Skeletal muscle satellite cell (primary cell): ENCODE results near the gene YTHDF1.

Experiments used
- H3K27me3 ChIP-seq: 2 replicates; pipeline ENCODE4 v1.7.0; 2013; ENCODE audit warnings: low read length; ENCODE audit not compliant: control insufficient read depth, insufficient read depth
- H3K36me3 ChIP-seq: 2 replicates; pipeline ENCODE4 v1.7.0; 2013; ENCODE audit warnings: mild to moderate bottlenecking, control low read depth, low read length; ENCODE audit not compliant: insufficient read depth
- H3K4me1 ChIP-seq: 2 replicates; pipeline ENCODE4 v1.7.0; 2013; ENCODE audit warnings: low read length; ENCODE audit not compliant: control insufficient read depth, insufficient read depth
- H3K4me2 ChIP-seq: 2 replicates; pipeline ENCODE4 v1.7.0; 2013; ENCODE audit warnings: mild to moderate bottlenecking, low read length
- H3K4me3 ChIP-seq: 2 replicates; pipeline ENCODE4 v1.7.0; 2013; ENCODE audit warnings: low read length
- H3K9ac ChIP-seq: 2 replicates; pipeline ENCODE4 v1.7.0; 2013; ENCODE audit warnings: mild to moderate bottlenecking, low read depth, low read length, moderate library complexity
- H3K9me3 ChIP-seq: replicated peaks from 2 replicates; pipeline ENCODE4 v1.7.0; 2013; ENCODE audit warnings: mild to moderate bottlenecking, control low read depth, low read length

YTHDF1 gene

GRCh38 chr20:63153254-63154221, 62.4 kb downstream of the YTHDF1 start:
- H3K9me3 ChIP-seq = no peaks in the 10 kb centered on the region

GRCh38 chr20:63152322-63153253, 63.3 kb downstream of the YTHDF1 start:
- Histone ChIP-seq H3K4me1 (peaks cover 17% of the 10 kb centered on the region), H3K9me3 (peaks cover 9% of the 10 kb centered on the region), H3K36me3 (no peaks in the 10 kb centered on the region), H3K4me2 (peak overlapping the region; percentile 77), H3K4me3 (peak overlapping the region; percentile 51), H3K9ac (peak overlapping the region; percentile 42), H3K27me3 (peaks cover 38% of the 10 kb centered on the region)

More at GRCh38 chr20:63153254-63154221, 62.4 kb downstream of the YTHDF1 start:
- H3K9ac ChIP-seq = no peak overlapping the region
- no peak overlapping the region for H3K4me3 ChIP-seq
- H3K36me3 ChIP-seq = no peaks in the 10 kb centered on the region
- peaks cover 17% of the 10 kb centered on the region for H3K4me1 ChIP-seq
- peaks cover 38% of the 10 kb centered on the region for H3K27me3 ChIP-seq
- no peak overlapping the region for H3K4me2 ChIP-seq

GRCh38 chr20:63151554-63152321, 64.2 kb downstream of the YTHDF1 start:
- Histone ChIP-seq H3K4me3 (peak overlapping the region; percentile 51), H3K4me1 (peaks cover 17% of the 10 kb centered on the region), H3K4me2 (peak overlapping the region; percentile 77), H3K9ac (peak overlapping the region; percentile 42), H3K27me3 (peaks cover 36% of the 10 kb centered on the region), H3K9me3 (peaks cover 10% of the 10 kb centered on the region), H3K36me3 (no peaks in the 10 kb centered on the region)

- peaks cover 35% of the 10 kb centered on the region for H3K27me3 ChIP-seq
- H3K4me2 ChIP-seq = peak overlapping the region; percentile 77
- H3K4me1 ChIP-seq = peaks cover 17% of the 10 kb centered on the region
- no peaks in the 10 kb centered on the region for H3K36me3 ChIP-seq
- peak overlapping the region; percentile 51 for H3K4me3 ChIP-seq
- peaks cover 10% of the 10 kb centered on the region for H3K9me3 ChIP-seq
- peak overlapping the region; percentile 42 for H3K9ac ChIP-seq
Measured at GRCh38 chr20:63150911-63151531, 64.9 kb downstream of the YTHDF1 start.

- H3K9ac ChIP-seq = no peak overlapping the region
- peaks cover 17% of the 10 kb centered on the region for H3K4me1 ChIP-seq
- H3K36me3 ChIP-seq = no peaks in the 10 kb centered on the region
- no peak overlapping the region for H3K4me2 ChIP-seq
- H3K27me3 ChIP-seq = peaks cover 33% of the 10 kb centered on the region
- H3K4me3 ChIP-seq = no peak overlapping the region
- peaks cover 10% of the 10 kb centered on the region for H3K9me3 ChIP-seq
Measured at GRCh38 chr20:63150391-63150898, 65.5 kb downstream of the YTHDF1 start.

- no peak overlapping the region for H3K4me3 ChIP-seq
- H3K4me2 ChIP-seq = no peak overlapping the region
- H3K27me3 ChIP-seq = peaks cover 33% of the 10 kb centered on the region
- H3K9ac ChIP-seq = no peak overlapping the region
- H3K36me3 ChIP-seq = no peaks in the 10 kb centered on the region
- H3K4me1 ChIP-seq = peaks cover 17% of the 10 kb centered on the region
- H3K9me3 ChIP-seq = peaks cover 10% of the 10 kb centered on the region
Measured at GRCh38 chr20:63149531-63150192, 66.3 kb downstream of the YTHDF1 start.

GRCh38 chr20:63148696-63149095, 67.2 kb downstream of the YTHDF1 start:
- no peak overlapping the region for H3K4me3 ChIP-seq
- H3K36me3 ChIP-seq = no peaks in the 10 kb centered on the region
- H3K27me3 ChIP-seq = peaks cover 34% of the 10 kb centered on the region
- peaks cover 10% of the 10 kb centered on the region for H3K9me3 ChIP-seq
- H3K9ac ChIP-seq = no peak overlapping the region
- H3K4me2 ChIP-seq = no peak overlapping the region
- H3K4me1 ChIP-seq = peaks cover 17% of the 10 kb centered on the region

- Histone ChIP-seq H3K4me2 (no peak overlapping the region), H3K9me3 (peaks cover 10% of the 10 kb centered on the region), H3K27me3 (peaks cover 34% of the 10 kb centered on the region), H3K4me1 (peaks cover 17% of the 10 kb centered on the region), H3K9ac (no peak overlapping the region), H3K4me3 (no peak overlapping the region), H3K36me3 (no peaks in the 10 kb centered on the region)
Measured at GRCh38 chr20:63147532-63147931, 68.4 kb downstream of the YTHDF1 start.
